NCI-H128 (cell line): ENCODE results near the gene KLF13.

Experiments used
- DNase-seq: peaks from one replicate; lab custom pipeline; 2025; ENCODE audit not compliant: unreplicated experiment; lab: John Stamatoyannopoulos, UW

KLF13 gene

DNA sequence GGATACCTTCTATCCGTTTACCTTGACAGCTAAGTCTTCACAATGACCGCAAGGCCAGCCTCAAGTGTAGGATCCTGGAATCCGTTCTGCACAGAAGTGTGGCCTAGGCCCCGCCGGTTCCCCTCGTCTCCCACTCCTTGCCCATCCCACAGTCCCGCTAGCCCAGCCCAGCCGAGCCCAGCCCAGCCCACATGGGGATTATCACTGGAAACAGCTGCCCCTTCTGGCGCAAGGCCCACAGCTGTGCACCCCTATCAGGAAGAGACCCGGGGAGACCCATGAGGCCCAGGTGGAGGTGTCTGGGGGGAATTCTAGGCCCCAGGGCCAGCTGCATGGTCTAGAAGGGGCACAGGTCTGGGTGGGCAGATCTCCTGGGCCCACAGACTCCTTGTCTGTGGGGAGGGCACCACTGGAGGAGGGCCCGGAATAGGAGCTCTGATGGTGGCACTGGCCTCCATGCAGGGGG is 27.9 kb upstream of the KLF13 start:
- no peak for DNase-seq

- no peak for DNase-seq
These were observed 26.4 kb upstream of the KLF13 start for GRCh38 chr15:31300208-31300661.

DNA sequence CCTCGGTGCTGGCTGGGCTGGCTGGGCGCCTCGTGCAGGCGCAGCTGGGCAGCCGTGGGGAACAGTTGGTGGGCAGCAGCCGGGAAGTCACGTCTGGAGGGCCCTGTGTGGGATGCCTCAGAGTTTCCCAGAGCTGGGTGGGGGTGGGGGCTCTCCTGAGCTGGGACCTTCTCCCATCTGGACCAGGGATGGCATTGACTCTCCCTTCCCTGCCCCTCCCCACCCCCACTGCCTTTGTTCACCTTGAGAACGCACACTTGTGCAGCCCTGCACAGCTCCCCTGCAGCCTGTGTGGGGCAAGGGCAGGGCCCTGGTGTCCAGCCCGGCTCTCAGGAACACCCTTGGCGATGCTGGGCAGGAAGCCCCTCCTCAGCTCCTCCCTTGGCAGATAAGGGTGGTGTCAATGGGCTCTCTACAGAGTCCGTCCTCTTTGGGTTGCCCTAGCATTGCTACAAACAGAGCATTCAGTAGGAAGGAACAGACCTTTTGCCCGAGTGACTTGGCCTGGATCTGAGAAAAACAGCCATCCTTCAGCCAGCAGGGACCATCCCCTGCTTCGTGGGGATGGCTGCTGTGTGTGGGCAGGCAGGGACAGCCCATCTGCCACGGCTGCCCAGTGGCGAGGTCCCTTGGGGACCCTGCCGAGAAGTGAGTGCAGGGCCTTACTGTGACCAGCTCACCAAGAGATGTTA is 25.5 kb upstream of the KLF13 start:
- DNase-seq = no peak

DNA sequence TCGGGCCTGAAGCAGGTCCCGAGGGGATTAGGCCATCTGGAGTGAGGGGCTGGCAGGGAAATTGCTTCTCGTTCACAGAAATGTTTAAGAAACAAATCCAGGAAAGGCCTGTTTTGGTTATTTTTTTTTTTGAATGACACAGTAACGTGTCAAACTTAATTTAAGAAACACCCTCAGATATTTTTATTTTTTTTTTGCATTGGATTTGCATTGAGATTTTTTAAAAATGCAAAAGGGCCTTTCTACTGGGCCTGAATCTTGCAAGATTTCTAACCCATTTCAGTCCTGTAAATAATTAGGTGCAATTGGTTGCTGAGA is 25.0 kb upstream of the KLF13 start:
- no peak for DNase-seq

- DNase-seq = no peak
These were observed 24.5 kb upstream of the KLF13 start for GRCh38 chr15:31302029-31302657.

GRCh38 chr15:31302778-31303725 is 23.6 kb upstream of the KLF13 start:
- DNase-seq = no peak

DNA sequence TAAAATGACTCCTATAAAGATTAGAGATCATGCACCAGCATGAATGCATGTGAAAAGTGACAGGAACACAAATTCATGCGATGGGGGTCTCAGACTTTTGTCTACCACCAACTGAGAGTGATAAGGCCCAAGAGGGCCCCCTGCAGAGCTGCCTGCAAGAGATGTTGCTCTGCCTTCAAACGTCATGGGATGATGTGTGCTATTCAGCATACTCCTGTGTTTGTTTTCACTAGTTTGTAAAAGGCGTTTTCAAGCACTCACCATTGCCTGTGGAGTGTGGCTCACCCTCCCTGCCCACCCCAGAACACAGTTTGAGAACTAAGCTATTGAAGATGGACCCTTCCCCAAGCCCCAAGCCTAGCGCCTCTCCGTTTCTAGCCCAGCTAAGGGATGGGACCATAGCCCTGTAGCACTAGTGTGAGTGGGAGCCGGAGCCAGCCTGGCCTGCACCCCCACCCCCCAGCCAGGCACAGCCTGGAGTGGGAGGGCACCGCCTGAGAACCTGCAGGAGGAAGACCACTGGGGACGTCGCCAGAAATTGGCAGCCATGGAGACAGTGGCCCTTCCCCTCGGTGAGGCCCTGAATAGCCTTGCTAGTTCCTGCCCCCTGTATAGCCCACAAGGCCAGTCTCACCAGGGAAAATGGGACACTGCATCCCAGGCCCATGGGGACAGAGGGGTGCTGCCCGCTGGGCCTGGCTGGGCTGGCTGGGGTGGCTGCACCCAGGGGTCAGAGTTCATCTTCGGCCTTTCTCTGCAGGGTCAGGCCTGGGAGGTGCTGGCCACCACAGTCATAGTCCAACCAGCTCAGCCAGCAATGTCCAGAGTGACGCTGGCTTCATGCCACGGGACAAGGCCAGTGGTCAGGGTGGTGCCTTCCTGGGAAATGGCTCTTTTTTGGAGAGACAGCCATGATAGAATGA is 22.6 kb upstream of the KLF13 start:
- no peak for DNase-seq

- no peak for DNase-seq
These were observed 21.8 kb upstream of the KLF13 start for GRCh38 chr15:31304751-31305365.

- no peak for DNase-seq
These were observed 21.3 kb upstream of the KLF13 start for GRCh38 chr15:31305375-31305774.

DNA sequence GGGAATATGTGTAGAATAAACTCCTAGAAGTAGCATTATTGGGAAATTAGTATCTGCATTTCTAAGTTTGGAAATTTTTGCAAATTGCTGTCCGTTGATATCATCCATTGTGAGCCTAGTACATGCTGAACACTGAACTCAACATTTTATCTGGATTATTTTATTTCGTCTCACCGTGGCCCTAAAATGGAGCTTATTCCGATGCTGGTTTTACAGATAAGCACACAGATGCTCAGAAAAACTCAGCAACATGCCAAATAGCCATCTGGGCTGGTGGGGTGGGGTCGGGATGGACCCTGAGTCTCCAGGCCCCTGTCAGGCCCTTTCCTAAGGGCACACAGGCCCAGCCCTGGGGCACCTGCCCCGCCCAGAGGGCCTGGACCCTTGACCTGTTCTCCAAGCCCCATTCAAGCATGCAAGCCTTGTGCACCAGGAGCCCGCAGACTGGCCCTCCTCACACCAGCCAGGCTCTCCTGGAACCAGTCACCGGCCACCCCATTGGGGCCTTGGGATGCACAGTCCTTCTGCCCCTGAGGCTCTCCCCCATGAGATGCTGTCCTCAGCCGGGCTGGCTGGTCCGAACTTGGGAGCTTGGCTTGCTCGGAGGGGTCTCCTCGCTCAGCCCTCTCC is 20.7 kb upstream of the KLF13 start:
- DNase-seq = no peak

DNA sequence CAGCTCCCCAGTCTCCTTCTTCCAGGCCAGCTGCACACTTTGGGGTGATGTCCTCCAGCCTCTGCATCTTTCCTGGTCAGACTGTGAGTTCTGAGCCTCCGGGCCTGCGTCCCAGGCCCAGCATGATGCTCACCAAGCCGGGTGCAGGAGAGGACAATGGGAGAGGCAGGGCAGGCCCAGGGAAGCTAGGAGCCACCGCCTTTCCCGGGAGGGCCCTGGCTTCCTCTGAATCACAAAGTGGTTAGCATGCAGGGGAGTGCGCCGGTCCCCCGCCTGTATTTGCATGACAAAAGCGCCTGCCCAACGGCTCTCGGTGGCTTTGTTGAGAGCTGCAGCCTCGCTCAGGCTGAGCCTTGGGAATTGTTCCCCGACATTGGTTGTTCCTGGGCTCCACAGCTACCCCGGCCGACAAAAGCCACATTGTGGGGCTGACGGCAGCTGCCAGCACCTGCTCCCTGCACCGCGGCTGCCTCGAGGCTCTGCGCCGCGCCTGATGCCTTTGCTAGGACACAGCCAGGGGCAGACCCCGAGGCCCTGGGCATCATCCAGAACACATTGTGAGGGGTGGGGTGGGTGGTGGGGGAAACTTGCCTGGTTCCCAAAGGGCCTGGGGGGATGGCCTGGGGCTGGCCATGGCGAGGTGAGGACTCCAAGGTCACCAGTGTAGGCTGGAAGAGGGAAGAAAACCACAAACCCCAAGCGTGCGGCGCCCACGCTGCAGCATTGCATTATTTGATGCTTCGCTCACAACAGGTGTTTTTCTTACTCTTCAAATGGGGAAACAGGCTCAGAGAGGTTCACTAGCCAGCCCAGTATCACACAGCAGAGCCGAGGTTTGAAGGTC is 20.0 kb upstream of the KLF13 start:
- DNase-seq = peak; percentile 85

- DNase-seq = no peak
These were observed 19.1 kb upstream of the KLF13 start for GRCh38 chr15:31307270-31308184.

DNA sequence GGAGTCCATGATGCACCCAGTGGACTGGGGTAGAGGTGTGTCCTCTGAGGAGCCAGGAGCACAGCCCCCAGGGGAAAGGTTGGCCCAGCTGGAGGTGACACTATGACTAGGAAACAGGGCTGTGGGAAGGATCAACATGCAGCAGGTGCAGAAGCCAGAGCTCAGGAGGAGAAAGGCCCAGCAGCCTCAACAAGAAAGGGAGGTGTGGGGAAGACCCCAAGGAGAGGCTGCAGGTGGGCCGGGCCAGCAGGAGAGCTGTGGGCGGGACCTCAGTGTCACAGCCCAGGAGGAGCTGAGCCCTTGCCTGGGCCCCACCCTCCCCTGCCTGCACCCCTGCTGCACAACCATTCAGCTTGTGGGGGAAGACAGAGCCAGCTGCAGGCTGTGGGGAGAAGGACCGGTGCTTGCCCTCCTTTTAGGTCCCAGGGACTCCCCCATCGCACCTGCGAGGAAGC is 18.4 kb upstream of the KLF13 start:
- no peak for DNase-seq

- no peak for DNase-seq
These were observed 16.6 kb upstream of the KLF13 start for GRCh38 chr15:31309893-31310606.

- no peak for DNase-seq
These were observed 14.7 kb upstream of the KLF13 start for GRCh38 chr15:31311735-31312619.

- DNase-seq = no peak
These were observed 13.4 kb upstream of the KLF13 start for GRCh38 chr15:31313223-31313622.
